IPS-NIHi7 (cell line): ENCODE measurements around the gene TTLL5.
"Not testable (repeated sequence)": the region's sequence is repeated elsewhere in the genome, so short reads cannot be mapped to it uniquely, and the experiment has no call there.

Experiments used
- DNase-seq: peaks from one replicate; pipeline ENCODE4 v3.0.0; 2012; ENCODE audit warnings: mixed read lengths; ENCODE audit errors: extremely low spot score

Gene TTLL5

DNA sequence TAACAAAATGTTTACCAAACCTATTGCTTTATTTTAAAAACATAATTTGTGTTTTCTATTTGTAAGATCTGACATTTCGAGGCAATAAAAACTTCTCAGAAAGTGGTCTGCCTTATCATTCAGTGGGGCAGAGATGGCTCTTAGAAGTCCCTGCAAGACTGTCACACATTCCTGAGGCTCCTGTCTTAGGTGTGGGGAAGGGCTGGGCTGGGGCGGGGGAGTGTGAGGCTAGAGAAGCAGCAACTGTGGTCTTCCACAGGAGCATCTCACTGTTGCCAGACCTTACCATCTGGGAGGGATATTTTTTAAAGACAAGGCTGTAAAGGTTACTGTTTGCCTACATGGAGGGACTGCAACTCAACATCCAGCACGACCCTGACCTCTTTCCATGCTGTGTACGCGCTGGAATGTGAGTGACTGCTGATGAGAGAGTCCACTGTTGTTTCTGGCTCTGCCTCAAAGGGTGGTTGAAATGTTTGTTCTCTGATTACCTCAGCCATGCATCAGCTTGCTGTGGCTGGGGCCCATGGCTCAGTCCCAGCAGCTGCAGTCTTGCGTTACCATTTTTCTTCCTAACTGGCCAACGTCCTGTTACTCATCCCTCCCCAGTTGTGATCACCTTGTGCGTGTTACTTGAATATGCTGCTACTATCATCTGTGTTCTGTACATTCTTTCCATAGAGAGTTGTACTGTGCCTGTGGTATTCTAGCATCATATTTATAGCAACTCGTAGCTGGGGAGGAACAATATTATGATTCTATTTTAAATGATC, 12.8 kb upstream of the TTLL5 start:
- no peak for DNase-seq

DNA sequence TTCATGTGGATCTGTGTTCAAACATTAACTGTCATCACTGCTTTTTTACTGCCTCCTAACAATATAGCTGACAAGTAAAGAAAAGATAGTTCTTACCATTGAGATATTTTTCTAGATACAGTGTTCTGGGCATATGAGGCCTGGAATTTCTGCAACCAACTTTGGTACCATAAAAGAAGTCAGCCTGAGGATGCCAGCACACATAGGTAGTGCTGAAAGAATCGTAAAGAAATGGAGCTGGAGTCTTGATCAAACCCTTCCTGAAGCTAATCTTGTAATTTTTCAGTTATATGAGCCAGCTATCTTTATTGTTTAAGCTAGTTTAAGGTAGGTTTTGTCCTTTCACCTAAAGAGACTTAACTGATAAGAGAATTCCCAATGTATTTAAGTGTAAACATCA, 11.7 kb upstream of the TTLL5 start:
- no peak for DNase-seq

GRCh38 chr14:75649773-75650172, 11.3 kb upstream of the TTLL5 start:
- no peak for DNase-seq

- no peak for DNase-seq
Observed at GRCh38 chr14:75650253-75651058, 10.6 kb upstream of the TTLL5 start.

- no peak for DNase-seq
Observed at GRCh38 chr14:75653563-75653962, 7.5 kb upstream of the TTLL5 start.

GRCh38 chr14:75654127-75654732, 6.8 kb upstream of the TTLL5 start:
- peak; percentile 83 for DNase-seq

GRCh38 chr14:75655235-75655634, 5.8 kb upstream of the TTLL5 start:
- no peak for DNase-seq

DNA sequence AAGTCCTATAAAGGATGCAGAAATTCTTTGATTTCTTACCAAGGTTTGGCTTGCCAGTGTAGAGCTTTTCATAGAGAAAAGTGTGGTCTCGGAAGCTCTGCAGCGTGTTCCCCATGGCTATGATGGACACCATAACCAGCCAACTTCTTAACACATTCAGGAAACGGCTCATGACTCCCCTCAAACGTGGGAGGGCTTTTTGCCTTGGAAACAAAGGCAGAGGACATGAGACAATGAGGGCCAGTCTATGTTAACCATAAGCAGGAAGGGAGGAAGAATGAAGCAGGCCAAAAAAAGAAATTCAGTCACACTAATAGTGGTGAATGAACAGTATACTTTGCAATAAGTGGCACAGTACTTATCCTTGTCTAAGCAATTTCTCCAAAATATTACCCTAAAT, 3.7 kb upstream of the TTLL5 start:
- no peak for DNase-seq

DNA sequence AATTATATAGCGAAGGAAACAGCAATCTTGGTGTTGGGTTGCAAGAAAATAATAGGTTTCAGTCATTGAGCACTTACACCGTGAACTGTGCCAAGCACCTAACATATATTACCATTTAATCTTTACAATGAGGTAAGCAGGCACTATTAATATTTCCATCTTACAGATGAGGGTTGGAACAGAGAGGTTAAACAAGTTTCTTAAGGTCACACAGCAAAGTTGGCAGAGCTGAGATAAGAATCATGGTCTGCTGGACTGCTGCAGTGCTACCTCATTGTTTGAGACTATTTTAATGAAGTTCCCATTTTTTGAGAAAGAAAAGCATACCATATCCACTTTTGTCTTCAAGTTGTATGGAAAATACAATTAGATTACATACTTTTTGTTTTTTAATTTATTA, 2.1 kb upstream of the TTLL5 start:
- DNase-seq, result no peak

DNA sequence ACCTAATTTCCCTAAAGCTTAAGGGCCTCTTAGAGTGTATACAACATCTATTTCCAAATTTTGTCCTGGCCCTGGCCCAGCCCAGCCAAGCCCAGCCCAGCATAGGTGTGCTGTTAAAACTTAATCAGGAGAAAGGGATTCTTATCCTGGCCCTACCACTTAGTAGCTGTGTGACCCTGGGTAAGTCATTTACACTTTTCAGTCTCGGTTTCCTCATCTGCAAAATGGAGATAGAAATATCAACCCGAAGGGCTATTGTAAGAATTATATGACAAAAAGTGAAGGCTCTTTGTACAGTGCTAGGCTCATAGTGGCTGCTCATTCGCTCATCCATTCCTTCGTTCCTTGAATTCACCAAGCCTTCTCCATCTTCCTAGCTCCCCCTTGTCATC, 812 bp upstream of the TTLL5 start:
- DNase-seq, result no peak

DNA sequence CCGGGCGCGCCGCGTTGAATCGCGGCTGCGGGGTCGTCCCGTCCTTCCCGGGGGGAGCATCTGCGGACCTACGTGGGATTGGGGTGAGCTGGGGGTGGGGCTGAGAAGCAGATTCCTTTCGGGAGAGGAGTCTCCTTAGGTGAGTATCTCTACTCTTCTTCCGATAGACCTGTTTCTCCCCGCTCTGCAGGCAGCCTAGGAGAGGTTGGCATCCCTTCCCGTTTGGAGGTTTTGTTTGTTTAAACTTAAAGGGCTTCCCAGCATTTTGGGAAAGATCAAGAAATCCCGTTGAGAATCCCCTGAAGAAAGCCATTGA, 411 bp downstream of the TTLL5 start:
- no peak for DNase-seq

DNA sequence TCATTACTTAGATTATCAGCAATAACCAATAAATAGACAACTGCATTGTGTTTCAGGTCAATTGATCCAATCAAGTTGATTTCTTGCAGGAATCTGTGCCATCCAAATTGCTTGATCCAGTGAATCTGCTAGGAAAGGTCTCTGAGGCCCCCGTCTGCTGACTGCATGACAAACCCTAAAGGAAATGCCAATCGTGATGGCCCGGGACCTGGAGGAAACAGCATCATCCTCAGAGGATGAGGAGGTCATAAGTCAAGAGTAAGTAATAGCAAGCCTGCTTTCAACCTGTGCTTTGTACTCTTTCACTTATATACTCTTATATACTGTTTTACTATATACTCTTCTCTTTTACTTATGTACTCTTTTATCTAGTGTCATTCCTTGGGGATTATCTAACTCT, 1.9 kb downstream of the TTLL5 start:
- no peak for DNase-seq

GRCh38 chr14:75667099-75667765, 6.2 kb downstream of the TTLL5 start:
- DNase-seq, result no peak

- no peak for DNase-seq
Observed at GRCh38 chr14:75672605-75673192, 11.7 kb downstream of the TTLL5 start.

GRCh38 chr14:75673345-75674035, 12.4 kb downstream of the TTLL5 start:
- no peak for DNase-seq

DNA sequence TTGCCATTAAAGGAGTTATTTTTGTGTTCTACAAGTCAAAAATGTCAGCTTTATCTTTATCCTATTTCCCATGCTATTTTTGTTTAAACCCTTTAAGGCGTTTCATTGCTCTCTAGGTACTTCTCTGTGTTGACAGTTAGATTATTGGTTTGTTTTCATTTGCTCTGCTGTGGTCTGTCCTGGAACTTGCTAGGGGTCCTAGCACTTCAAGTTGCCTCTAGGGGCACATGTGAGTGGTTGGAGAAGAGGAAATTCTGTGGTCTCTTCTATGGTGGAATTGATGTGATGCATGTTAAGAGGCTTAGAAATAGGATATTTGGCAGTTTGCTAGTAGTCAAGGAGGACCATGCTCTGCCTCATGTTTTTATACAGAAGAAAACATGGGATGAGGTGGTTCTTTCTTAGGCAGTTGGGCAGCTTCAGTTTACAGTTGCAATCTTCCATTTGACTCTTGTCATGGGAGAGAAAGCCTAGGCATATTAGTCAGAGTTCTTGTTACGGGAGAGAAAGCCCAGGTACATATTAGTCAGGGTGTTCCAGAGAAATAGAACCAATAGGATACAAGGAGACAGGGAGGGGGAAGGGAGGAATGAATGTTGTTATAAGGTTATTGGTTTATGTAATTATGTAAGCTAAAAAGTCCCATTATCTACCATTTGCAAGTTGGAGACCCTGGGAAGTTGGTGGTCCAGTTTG, 14.4 kb downstream of the TTLL5 start:
- peak; percentile 29 for DNase-seq

DNA sequence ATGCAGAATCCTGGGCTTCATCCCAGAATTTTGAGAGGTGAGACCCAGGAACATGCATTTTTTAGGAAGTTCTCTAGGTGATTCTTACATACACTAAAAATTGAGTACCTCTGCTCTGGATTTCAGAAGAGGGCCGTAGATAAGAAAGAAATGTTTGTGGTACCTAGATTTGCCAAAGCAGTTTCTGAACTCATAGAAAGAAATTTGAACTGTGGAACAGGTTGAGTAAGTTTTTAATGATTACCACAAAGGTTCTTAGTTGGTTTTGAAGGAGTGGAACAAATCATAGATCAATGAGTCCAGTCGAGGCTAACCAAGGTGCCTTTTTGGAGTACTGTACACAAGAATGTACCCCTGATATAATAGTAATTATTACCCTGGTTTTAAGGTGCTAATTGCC, 24.9 kb downstream of the TTLL5 start:
- no peak for DNase-seq

DNA sequence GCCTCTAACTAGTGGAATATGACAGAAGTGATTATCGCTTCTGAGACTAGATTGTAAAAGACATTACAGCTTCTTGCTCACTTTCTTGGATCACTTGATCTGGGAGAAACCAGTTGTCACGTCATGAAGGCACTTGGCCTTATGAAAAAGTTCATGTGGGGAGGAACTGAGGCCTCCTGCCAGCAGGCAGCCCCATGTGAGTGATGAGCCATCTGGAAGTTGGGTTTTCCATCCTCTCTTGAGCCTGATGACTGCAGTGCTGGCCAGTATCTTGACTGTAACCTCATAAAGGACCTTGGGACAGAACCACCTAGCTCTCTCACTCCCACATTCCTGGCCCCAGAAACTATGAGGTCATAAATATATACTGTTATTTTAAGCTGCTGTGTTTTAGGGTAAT, 28.0 kb downstream of the TTLL5 start:
- DNase-seq, result no peak

DNA sequence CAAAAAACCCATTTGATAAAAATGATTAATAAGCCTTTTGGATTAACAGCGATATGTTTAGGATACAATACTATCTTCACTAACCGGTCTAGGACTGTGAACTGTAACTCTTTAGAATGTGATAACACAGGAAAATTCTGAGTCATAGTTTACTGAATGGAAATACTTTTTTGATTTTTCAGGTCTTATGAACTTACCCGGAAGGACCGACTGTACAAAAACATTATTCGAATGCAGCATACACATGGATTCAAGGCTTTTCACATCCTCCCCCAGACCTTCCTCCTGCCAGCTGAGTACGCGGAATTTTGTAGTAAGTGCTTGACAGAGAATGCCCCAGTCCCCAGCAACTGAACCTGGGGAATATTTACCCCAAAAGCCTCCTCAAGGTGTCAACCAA, 29.0 kb downstream of the TTLL5 start:
- no peak for DNase-seq

DNA sequence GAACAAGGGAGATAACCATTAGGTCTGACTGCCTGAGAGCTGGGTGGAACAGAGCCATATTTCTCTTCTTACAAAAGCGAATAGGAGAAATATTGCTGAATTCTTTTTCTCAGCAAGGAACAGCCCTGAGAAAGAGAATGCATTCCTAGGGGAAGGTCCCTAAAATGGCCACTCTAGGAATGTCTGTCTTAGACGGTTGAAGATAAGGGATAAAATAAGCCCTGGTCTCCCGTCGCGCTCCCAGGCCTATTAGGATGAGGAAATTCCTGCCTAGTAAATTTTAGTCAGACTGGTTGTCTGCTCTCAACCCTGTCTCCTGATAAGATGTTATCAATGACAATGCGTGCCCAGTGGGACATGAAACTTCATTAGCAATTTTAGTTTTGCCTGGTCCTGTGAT, 34.0 kb downstream of the TTLL5 start:
- DNase-seq, result not testable (repeated sequence)

- DNase-seq, result no peak
Observed at GRCh38 chr14:75697386-75697785, 36.3 kb downstream of the TTLL5 start.
